SK-MEL-5 (cell line): ENCODE measurements around the gene SASH1. TPM values are rescaled to one million over a fixed set of nuclear protein-coding genes. Genes with fewer than 3 reads are reported as not detected.

Experiments
- DNase-seq: peaks from one replicate; pipeline ENCODE4 v3.0.0-alpha.2; 2016; ENCODE audit warnings: low read depth, low spot score
- in situ Hi-C: cut with HindIII; loops from 2 replicates; pipeline ENCODE4 v1.10.0; 2016; ENCODE audit warnings: low sequenced_read_pairs, high pct_unique_total_duplicates, low pct_unique_long_range_greater_than_20kb
- total RNA-seq: library from RNA; depleted of rRNA; stranded (reverse); fragments of >200 nt; shearing (Covaris generic); gene quantifications from 2 replicates; pipeline ENCODE4 v1.2.3, GENCODE V29; 2014

SASH1 gene
- total RNA-seq, 1 experiment from 2014 or later, result 43.7 TPM

DNA sequence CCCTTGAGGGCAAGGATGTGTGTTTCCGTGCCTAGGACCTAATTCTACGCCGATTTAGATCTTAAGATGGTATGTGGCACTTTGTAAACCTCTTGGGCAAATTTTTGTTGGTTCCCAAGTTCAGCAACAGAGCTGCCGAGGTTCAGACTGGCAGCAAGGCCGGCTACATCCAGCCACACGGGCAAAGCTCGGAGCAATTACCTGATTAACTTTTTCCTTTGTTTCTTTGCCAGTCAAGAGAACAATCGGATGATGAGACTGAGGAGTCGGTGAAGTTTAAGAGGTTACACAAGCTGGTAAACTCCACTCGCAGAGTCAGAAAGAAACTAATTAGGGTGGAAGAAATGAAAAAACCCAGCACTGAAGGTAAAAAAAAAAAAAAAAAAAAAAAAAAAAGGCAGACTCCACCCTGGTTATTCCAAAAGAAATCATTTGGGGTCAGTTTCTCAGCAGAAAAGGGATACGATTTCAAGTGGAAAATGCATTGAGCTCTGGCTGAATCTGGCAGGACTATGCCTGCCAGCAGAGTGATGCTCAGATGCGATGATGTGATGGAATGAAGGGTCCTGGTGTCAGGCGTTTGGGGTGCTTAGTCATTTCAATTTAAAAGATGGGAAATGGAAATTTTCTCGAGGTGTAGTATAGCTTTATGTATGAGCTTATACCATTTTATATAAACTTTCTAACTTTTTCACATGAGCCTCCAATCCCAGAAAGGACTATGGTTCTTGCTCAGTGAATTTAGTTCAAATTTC, 171.6 kb downstream of the SASH1 start:
- DNase-seq, result no peak
- in situ Hi-C loops, result no loop called here

DNA sequence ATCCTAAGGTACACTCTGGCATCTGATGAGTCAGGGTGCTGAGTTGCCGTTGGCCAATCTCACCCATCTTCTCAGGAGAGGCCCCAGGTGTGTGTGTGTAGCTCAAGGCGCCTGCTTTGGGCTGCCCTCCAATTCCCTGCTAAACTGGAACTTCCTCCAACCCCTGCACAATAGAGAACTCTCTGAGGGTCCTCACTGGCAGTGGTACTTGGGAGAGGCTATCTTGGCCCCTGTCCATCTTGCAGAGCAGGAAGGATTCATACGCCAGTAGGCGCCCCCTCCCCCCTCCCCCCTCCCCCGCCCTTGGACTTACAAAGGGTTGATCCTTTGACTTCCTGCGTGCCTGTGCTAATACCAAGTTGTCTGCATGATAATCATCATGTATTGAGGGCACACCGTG, 173.6 kb downstream of the SASH1 start:
- no peak for DNase-seq
- in situ Hi-C loops, result no loop called here

DNA sequence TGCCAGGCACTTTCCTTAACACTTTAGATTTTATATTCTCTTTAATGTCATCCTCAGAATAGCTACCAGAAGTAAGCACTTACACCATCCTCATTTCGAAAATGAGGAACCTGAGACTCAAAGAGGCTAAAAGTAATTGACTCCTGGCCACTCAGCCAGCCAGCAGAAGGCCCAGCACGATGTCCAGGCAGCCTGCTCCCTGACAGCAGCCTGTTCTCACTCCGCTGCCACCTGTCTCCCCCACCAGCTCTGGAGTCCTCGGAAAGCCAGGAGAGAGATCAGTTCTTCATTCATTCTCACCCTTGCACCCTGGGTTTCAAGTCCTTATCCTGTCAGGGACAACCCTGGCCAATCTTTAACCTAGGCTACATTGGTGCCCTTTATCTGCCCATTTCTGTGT, 174.0 kb downstream of the SASH1 start:
- in situ Hi-C loops, result no loop called here

DNA sequence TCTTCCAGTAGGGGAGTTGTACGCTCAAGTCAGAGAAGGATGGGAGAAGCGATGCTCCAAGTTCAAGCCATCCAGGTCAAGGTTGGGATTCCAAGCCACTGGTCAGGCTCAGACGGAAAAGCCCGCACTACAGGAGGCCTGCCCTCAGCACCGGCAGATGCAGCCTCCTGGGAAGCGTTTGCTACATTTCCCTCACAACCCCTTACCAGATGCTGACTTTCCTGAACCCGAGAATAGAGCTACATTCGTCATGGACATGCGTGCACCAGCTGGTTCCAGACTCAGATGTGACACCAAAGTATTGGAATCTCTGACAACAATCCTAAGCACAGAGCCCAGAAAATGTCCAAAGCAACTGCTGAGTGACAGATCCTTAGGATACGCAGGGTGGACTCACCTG, 174.8 kb downstream of the SASH1 start:
- DNase-seq, result no peak
- in situ Hi-C loops, result no loop called here

More for the DNA sequence above, 174.0 kb downstream of the SASH1 start:
- no peak for DNase-seq

DNA sequence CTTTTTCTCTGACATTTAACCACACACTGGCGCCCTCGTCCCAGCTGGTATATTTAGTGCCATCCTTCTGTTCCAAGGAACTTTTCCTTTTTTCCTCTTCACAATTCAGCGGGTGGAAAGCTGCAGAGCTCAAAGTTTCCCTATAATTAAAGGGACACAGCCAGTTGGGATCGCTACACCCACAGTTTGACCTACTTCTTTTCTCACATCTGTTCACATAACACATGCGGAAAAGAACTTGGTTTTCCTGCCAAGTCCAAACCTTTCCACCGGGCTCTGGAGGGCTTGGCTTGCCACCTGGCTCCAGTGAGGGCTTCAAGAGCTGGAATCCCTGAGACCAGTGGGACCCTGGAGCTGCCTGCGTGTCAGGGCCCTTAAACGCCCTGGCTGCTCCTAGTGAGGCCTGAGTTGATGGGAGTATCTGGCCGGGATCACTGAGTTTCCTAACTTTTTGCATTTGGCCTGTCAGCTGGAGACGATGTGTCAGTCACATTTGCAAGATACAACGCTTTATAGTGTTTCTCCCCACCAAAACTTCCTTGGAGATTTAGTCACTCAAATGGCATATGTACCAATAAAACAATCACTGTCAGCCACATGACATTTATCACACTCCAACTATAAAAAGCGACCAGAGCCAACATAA, 176.0 kb downstream of the SASH1 start:
- DNase-seq, result peak; percentile 83
- in situ Hi-C loops, result no loop called here

DNA sequence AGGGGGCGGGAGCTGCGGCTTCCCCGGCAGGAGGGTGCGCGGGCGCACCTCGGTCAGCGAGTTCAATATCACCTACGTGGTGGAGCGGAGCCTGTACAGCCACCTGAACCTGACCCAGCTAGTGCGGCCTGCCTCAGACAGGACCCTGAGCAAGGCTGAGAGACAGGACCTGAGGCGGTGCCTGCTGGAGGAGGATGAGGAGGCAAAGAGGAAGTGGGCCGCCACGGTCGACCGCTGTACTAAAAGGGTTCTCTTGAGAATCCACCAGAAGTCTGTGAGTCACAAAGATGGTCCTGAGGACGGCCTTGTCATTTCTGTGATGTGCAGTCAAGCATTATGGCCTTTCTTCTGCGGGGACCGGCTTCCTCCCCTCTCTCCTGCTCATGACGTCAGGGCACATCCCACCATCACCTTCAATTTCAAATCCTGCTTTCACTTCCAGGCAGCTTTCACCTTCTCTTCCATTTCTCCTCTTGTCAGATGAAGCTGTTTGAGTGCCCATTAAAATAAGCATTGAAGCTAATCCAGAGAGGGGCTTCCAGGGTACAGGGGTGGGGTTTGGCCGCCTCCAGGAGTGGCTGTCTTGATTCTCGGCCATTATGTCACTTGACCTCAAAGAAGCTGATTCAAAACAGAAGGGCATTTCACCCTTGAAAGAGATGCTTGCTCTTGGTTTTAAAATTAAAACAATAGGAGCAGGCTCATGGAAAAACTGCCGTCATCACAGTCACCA, 177.6 kb downstream of the SASH1 start:
- DNase-seq, result no peak
- in situ Hi-C loops, result no loop called here

DNA sequence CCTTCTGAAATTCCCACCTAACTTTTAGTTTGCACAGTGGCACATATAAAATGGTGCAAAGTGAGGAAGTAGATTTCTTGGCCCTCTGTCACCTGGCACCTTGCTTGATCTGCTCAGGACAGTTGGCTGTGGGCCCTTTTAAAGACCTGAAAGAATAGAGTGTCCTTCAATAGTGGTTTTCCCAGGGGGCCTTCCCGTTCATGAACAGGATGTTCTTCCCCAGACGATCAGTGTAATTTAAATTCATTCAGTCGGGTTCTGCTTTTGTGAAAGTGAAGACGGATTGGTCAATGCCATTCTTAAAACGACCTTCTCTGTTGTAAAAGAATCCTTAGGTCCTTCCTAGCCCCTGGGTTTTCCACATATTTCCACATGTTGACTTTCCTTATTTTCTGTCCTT, 178.5 kb downstream of the SASH1 start:
- peak; percentile 44 for DNase-seq
- in situ Hi-C loops, result no loop called here

DNA sequence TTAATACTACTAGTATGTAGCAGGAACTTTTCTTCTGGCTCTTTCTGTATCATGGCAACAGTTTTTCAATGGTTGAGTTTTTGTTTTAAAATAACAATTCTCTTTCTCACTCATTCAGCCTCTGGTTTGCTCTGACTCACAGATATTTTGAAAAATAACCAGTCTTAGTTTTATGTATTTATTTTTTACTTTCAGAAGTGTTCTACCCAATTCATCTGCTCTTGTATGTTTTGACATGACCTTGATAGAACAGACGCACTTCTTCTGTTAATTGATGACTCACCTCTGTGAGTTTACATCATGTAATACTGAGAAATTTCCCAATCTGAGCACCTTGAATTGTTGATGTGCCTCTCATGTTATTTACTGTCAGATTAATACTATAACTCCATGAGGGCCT, 178.9 kb downstream of the SASH1 start:
- in situ Hi-C loops, result no loop called here
- DNase-seq, result no peak

DNA sequence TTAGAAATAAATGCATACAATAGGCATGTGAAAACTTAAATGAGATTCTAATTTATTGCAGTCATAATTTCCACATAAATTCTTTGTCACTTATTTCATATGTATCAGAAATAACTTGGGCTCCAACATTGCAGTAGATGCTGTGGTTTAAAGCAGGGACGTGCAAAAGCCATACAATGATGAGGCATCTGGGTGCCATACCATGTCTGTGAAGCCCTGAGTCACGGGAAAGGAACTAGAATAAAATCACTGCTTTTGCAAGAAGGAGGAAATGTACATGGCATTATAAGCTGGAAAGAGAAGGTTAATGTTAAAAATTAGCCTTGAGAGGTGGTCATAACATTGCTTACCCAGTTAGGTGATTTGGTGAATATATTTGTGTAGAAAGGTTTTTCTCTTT, 180.4 kb downstream of the SASH1 start:
- in situ Hi-C loops, result no loop called here
- no peak for DNase-seq

DNA sequence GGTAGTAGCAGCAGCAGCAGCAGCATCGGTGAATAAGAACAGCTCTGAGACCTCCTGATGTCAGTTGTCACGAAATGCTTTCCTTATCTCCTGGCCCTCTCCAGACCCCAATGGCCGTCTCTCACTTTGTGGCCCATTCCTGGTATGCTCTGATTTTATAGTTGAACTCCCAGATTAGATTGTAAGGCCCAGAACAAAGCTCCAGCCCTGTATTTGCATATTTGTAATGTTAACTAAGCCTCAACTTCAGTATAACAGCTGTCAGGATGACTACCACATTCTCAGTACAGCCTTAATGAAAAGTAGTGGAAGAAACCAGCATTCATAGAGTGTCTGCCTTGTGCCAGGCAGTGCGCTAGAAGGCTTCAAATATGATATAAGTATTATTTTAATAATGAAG, 180.9 kb downstream of the SASH1 start:
- no peak for DNase-seq
- in situ Hi-C loops, result no loop called here

DNA sequence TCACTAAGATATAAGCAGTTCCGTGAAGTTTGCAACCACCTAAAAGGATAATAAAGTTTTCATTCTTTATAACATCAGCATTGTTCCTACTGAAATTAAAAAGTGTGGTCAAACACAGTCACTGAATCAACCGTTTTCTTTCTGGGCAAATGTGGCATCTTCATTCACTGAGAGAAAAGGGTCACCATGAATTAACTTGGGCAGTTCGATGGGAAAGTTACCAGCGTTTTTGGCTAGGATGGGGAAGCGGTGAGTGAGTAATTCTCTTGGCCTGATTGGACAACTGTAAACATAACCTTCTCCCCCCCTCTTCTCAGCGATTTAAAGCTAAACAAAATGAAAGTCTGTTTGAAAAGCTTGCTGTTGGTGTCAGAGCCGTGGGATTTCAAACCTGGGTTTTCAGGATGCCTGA, 181.8 kb downstream of the SASH1 start:
- in situ Hi-C loops, result no loop called here
- no peak for DNase-seq

DNA sequence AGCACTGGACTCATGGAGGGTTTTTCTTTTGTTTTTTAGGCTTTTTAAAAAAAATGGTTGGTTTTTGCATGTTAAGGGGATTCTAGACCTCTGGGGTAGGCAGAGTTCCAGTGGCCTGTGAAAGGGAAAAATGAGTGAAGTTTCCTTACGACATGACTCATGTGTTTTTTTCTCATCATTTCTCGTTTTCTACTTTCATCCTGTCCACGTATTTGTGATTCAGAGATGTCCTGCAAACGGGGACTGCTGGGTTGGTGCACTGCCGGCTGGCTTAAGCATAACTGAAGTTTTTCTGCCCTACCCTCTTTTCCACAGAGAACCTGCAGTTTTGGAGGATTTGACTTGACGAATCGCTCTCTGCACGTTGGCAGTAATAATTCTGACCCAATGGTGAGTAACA, 182.3 kb downstream of the SASH1 start:
- no peak for DNase-seq
- in situ Hi-C loops, result no loop called here

DNA sequence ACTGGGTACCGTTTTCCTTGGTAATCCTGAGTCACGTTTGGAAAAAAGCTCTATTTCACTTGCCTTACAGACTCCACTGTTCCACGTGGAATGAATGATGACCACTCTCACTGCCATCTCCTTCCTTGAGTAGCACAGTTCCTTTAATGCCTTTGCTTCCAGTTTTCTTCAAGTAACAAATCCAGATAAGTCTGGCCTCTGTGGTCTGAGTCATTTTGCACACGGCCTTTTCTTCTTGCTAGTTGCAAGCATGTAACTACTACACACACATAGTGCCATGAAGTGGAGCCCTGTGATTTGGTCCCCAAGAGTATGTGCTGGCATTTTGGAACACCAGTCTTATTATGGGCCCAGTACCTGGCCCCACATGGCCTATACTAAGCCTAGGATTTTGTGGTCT, 182.8 kb downstream of the SASH1 start:
- in situ Hi-C loops, result no loop called here
- no peak for DNase-seq

DNA sequence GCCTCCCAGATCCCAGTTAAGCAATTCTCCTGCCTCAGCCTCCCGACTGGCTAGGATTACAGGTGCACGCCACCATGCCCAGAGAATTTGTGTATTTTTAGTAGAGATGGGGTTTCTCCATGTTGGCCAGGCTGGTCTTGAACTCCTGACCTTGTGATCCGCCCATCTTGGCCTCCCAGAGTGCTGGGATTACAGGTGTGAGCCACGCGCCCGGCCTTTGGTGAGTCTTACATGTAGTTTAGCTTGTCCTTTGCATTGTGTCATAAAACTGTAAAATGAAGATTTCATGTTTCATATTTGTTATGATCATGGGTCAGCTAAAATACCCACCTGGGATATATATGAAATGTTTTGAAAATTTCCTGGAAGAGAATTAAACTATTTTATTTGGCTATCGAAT, 183.5 kb downstream of the SASH1 start:
- in situ Hi-C loops, result no loop called here
- DNase-seq, result no peak

DNA sequence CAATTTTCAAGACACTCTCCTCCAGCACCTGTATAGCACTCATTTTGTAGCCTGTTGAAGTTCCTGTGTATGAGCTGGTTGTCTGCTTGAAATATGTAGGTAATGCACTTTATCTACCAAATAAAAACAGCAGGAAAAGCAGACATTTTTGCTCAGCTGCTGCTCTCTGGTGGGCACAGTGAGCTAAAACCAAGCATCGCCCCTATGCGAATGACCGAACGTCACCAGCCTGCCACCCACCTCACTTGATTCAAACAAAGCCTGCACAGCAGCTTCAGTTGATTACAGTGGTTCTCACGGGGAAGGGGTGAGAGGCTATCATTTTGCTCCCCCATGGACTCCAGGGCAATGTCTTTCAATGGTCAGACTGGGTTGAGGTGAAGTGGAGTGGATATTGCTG, 185.7 kb downstream of the SASH1 start:
- peak; percentile 39 for DNase-seq
- in situ Hi-C loops, result no loop called here

DNA sequence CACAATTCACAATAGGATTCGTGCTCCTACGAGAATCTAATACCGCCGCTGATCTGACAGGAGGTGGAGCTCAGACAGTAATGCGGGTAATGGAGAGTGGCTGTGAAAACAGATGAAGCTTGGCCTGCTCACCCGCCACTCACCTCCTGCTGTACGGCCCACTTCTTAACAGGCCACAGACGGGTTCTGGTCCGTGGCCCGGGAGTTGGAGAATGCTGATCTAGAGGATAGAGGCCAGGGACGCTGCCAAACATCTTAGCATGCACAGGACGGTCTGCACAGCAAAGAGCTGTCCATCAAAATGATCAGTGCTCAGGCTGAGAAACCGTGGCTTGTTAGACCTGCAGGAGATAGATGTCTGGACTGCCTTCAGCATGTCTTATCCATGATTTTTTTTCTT, 186.4 kb downstream of the SASH1 start:
- in situ Hi-C loops, result no loop called here
- no peak for DNase-seq

DNA sequence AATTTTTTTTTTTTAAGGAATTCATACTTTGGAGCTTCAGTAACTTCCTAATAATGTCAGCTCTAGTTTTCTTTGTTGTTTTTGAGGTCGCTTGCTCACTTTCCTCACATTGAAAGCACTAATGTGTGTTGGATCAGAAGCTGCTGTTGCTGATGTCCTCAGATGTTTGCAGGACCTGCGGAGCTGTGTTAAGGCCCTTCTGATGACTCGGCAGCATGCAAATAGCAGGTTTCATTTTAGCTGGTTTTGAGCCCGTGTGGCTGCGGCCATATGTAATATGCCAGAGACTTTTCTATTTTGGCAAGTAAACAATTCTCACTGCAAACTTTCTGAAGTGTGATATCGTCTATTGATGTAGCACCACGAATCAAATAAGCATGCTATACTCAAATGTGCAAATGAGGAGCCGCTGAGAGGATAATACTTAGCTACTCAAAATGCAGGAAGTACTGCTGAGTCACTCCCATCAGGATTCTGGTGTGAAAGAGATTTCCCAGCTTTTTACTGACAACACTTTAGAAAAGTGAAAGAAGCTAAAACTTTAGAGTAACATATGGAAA, 187.8 kb downstream of the SASH1 start:
- in situ Hi-C loops, result no loop called here
- DNase-seq, result no peak

DNA sequence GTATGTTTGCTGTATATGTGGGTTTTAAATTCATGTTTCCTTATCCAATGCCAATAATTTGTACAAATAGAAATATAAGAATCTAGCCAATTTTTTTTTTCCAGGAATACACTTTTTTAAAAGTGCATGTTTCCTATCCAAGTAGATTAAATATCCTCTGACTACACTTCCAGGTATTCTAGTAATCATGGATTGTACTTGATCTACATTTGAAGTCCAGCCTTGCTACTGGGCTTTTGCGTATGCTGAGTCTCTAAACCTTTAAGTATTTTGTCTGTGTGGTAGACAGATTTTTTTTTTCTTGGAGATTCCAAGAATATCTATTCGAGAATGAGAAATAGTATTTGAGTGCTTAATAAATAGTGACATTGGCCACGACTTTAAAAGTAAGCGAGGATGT, 188.3 kb downstream of the SASH1 start:
- no peak for DNase-seq
- in situ Hi-C loops, result no loop called here
